ENCODE measurements around the gene TRIP11.

- TF ChIP-seq CTCF (conservative IDR thresholded peaks at IDR 0.05; ENCODE audit: low read length): no peak
- TF ChIP-seq EZH2phosphoT487 (IDR thresholded peaks at IDR 0.05; ENCODE audit: borderline replicate concordance): no peak
Observed at GRCh38 chr14:91920526-91920925, 119.3 kb downstream of the TRIP11 start.
